ENCODE data around the gene NEURL2. TPM values are rescaled to one million over a fixed set of nuclear protein-coding genes. Genes with fewer than 3 reads are reported as not detected.

The NEURL2 gene
- total RNA-seq, 1 donor from 2014 or later: 8.4 TPM

DNA sequence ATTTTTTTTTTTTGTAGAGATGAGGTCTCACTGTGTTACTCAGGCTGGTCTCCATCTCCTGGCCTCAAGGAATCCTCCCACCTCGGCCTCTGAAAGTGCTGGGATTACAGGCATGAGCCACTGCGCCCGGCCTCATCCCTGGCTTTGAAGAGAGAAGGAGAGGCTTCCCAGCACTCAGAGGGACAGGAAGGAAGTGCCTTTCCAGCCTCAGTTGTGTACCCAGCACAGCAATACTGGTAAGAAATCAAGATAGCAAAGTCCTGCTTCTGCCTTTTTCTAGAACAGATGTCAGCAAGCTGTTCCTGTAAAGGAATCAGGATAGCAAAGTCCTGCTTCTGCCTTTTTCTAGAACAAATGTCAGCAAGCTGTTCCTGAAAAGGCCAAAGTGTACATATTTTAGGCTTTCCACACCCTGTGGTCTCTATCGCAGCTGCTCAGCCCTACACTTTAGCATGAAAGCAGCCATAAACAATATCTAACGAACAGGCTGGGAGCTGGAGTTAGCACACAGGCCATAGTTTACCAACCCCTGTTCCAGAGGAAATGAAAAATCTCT lies 27.3 kb upstream of the NEURL2 start:
- Mint-ChIP-seq H3K27ac (no peak overlapping the region), H3K4me3 (ENCODE audit: low read depth) (no peak overlapping the region), H3K36me3 (ENCODE audit: insufficient read depth) (no peaks in the 10 kb centered on the region), H3K4me1 (ENCODE audit: low read depth) (no peaks in the 10 kb centered on the region), H3K27me3 (peaks cover 13% of the 10 kb centered on the region), H3K9me3 (ENCODE audit: low read depth) (no peaks in the 10 kb centered on the region)
- DNase-seq (ENCODE audit: low spot score, unreplicated experiment): no peak
- TF ChIP-seq, protein P1, sequence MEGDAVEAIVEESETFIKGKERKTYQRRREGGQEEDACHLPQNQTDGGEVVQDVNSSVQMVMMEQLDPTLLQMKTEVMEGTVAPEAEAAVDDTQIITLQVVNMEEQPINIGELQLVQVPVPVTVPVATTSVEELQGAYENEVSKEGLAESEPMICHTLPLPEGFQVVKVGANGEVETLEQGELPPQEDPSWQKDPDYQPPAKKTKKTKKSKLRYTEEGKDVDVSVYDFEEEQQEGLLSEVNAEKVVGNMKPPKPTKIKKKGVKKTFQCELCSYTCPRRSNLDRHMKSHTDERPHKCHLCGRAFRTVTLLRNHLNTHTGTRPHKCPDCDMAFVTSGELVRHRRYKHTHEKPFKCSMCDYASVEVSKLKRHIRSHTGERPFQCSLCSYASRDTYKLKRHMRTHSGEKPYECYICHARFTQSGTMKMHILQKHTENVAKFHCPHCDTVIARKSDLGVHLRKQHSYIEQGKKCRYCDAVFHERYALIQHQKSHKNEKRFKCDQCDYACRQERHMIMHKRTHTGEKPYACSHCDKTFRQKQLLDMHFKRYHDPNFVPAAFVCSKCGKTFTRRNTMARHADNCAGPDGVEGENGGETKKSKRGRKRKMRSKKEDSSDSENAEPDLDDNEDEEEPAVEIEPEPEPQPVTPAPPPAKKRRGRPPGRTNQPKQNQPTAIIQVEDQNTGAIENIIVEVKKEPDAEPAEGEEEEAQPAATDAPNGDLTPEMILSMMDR (IDR thresholded peaks at IDR 0.05; ENCODE audit: unreplicated experiment): no peak

DNA sequence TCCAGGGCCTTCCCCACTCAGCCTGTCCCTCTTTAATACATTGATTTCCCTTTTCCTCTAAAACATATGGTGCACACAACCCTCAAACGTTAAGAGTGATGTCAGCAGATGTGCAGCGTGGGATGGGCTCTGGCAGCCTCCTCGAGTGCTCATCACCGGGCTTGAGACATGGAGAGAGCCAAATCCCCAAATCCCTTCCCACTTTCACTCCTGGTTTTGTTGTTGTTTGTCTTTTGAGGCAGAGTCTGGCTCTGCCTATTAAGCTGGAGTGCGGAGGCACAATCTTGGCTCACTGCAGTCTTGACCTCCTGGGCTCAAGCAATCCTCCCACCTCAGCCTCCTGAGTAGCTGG lies 26.8 kb upstream of the NEURL2 start:
- TF ChIP-seq, protein P1 (IDR thresholded peaks at IDR 0.05; ENCODE audit: unreplicated experiment): no peak
- Mint-ChIP-seq H3K27me3 (peaks cover 13% of the 10 kb centered on the region), H3K4me1 (ENCODE audit: low read depth) (no peaks in the 10 kb centered on the region), H3K4me3 (ENCODE audit: low read depth) (no peak overlapping the region), H3K27ac (no peak overlapping the region), H3K36me3 (ENCODE audit: insufficient read depth) (no peaks in the 10 kb centered on the region), H3K9me3 (ENCODE audit: low read depth) (no peaks in the 10 kb centered on the region)
- DNase-seq (ENCODE audit: low spot score, unreplicated experiment): no peak

GRCh38 chr20:45913116-45913515 lies 22.1 kb upstream of the NEURL2 start:
- Mint-ChIP-seq H3K27ac (no peak overlapping the region), H3K4me3 (ENCODE audit: low read depth) (no peak overlapping the region), H3K27me3 (peaks cover 3% of the 10 kb centered on the region), H3K4me1 (ENCODE audit: low read depth) (peaks cover 2% of the 10 kb centered on the region), H3K36me3 (ENCODE audit: insufficient read depth) (peaks cover 2% of the 10 kb centered on the region), H3K9me3 (ENCODE audit: low read depth) (no peaks in the 10 kb centered on the region)
- no peak for DNase-seq (ENCODE audit: low spot score, unreplicated experiment)
- TF ChIP-seq, protein P1 (IDR thresholded peaks at IDR 0.05; ENCODE audit: unreplicated experiment): no peak

DNA sequence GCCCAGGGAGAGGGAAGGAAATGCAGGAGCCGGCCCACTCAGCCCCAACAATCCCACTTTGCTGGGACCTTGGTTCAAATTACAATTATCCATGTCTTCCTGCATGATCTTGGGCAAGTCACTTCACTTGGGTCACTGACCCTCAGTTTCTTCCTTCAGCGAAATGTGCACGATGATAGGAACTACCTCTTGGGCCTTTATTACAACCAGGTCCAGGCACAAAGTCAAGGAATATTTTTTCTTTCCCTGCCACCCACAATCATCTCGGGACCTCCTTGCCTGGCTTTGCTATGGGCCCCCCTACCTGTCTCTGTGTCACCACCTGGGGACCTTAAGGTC lies 21.3 kb upstream of the NEURL2 start:
- H3K4me1 Mint-ChIP-seq (ENCODE audit: low read depth): peaks cover 2% of the 10 kb centered on the region
- DNase-seq (ENCODE audit: low spot score, unreplicated experiment): no peak
- TF ChIP-seq, protein P1 (IDR thresholded peaks at IDR 0.05; ENCODE audit: unreplicated experiment): no peak
- H3K27ac Mint-ChIP-seq: no peak overlapping the region
- H3K27me3 Mint-ChIP-seq: peaks cover 3% of the 10 kb centered on the region
- peaks cover 2% of the 10 kb centered on the region for H3K36me3 Mint-ChIP-seq (ENCODE audit: insufficient read depth)
- peak overlapping the region; percentile 73 for H3K4me3 Mint-ChIP-seq (ENCODE audit: low read depth)
- H3K9me3 Mint-ChIP-seq (ENCODE audit: low read depth): no peaks in the 10 kb centered on the region

DNA sequence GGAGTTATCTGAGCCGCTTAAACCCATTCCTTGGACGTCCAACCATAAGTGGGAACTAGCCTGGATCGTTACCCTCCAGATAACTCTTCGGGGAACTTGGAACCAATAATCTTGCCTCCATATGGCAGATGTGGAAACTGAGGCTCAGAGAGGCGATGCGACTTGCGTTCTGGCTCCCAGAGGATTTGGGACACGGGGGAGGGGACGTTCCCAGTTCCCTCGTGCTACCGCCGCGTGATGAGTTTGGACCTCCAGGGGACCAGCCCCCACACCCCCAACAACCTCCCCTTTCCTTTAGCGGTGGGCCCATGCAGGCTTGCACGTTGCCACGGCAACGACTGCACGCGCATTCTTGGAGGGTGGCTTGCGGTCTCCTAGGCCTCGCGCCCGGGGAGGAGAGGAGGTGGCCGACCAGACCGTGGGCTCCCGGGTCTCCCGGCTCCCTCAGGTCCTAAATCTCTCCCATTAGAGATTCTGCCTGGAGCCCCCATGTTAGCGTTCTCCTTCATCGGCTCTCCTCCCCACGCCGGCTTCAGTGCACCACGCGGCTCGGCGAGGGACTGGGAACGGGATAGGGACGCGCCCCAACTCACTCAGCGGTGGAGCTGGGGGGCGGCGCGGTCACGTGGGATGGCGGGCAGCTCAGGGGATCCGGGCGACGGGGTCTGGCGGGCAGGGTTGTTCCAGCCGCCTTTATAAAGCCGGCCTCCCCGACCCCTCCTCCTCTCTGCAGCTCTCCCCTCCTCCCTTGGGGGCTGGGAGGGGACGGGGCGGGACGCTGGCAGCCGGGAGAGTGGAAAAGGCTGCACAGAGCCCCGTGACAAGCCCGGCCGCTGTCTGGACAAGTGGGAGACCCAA lies 20.7 kb upstream of the NEURL2 start, which contains the start of gene PLTP:
PLTP (minus strand) TSS at position 670 of the 858 bp plus-strand sequence. CDS start 703 bp downstream, outside the sequence.
- TF ChIP-seq, protein P1 (IDR thresholded peaks at IDR 0.05; ENCODE audit: unreplicated experiment): no peak
- Mint-ChIP-seq H3K36me3 (ENCODE audit: insufficient read depth) (peaks cover 4% of the 10 kb centered on the region), H3K27ac (peak within 1 kb of the TSS; percentile 90), H3K27me3 (peaks cover 3% of the 10 kb centered on the region), H3K4me3 (ENCODE audit: low read depth) (peak within 1 kb of the TSS; percentile 73), H3K9me3 (ENCODE audit: low read depth) (no peaks in the 10 kb centered on the region), H3K4me1 (ENCODE audit: low read depth) (peaks cover 2% of the 10 kb centered on the region)
- DNase-seq (ENCODE audit: low spot score, unreplicated experiment): peak; percentile 50

All from progenitor cell of endocrine pancreas (in vitro differentiated cells).